ENCODE results near the gene HMGB4.

HMGB4 gene

GRCh38 chr1:33849211-33849610 is 14.7 kb upstream of the HMGB4 start:
- DNase-seq, result no peak

DNA sequence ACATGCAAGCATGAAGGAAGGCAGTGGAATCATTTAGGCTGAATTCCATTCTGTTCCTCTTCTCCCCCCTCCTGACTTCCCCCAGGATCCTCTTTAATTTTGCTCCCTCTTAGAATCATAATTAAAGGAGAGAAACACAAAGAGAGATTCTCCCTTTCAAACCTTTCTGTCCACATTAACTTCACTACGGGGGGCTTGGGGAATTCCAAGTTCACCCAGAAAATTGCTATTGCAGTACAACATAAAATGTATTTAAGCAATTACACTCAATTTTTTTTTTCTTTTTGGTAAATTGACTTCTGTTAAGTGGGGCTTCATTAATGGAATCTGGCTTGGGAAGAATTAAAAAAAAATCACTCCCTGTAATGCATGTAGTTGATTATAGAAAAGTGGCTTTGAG is 13.4 kb upstream of the HMGB4 start:
- no peak for DNase-seq

GRCh38 chr1:33852711-33853110 is 11.2 kb upstream of the HMGB4 start:
- no peak for DNase-seq

- no peak for DNase-seq
Measured at GRCh38 chr1:33853431-33853830, 10.4 kb upstream of the HMGB4 start.

DNA sequence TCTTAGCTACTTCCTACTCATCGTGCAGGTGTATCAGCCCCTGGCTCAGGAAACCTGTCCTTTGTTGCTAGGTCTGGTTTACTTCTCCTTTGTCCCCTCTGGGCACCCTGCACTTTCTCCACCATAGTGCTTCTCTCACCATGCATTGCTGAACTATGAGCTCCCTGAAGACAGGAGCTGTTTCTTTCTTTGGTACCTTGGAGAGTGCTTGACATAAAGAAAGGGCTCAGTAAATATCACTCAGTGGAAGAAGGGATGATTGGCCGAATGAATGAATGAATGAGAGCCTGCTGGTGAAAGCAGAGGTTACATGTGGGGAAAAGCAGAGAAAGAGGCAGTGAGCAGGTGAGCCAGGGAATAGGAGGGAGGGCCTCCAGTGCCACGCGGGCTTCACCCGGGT is 9.8 kb upstream of the HMGB4 start:
- DNase-seq, result no peak

GRCh38 chr1:33860671-33861070 is 3.2 kb upstream of the HMGB4 start:
- no peak for DNase-seq

DNA sequence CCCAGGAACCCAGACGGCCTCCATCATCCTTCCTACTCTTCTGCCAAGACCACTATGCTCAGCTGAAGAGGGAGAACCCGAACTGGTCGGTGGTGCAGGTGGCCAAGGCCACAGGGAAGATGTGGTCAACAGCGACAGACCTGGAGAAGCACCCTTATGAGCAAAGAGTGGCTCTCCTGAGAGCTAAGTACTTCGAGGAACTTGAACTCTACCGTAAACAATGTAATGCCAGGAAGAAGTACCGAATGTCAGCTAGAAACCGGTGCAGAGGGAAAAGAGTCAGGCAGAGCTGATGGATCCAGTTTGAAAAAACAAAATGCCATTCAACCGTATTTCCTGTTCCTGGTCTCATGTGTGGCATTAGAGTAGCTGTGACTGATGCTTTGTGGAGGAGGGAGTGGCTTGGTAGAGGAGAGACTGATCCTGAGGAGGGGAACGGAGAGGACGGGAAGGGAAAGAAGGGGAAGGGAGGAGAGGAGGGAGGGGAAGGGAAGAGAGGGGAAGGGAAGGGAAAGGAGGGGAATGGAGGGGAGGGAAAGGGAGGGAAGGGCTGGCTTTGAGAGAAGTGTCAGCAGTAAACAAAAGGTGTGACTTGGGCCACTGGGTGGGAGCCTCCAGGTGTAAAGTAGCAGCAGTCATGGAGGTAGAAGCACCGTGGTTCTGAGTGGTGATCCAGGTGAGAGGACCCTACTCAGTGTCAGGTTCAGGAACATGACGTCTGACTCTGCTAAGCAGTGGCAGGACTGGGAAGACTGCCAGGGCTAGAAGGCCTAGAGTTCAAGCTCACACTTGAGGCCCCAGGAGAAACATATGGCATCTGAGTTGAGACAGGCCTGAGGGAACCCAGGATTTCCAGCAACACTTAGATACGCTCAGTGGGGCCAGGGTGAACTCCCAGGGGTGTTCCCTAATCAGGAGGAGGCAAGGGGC is 846 bp downstream of the HMGB4 start:
- DNase-seq, result no peak

DNA sequence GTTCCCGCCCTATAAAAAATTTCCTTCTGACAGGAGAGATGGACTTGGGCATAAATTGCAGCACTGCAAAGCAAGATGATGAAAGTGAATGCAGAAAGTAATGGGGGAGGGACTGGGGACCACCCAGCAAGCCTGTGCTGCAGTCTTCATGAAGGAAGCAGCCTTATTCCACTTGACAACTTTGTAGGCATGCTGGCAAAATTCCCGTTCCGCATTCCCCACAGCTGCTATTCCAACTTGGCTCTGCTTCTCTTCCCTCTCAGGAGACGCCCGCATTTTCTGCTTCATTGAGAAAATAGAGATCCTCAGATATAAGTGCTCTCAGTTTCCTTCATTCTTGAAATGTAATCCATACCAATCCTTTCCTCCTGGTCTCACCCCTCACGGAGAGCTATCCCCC is 2.4 kb downstream of the HMGB4 start:
- no peak for DNase-seq

GRCh38 chr1:33867684-33868083 is 3.8 kb downstream of the HMGB4 start:
- no peak for DNase-seq

DNA sequence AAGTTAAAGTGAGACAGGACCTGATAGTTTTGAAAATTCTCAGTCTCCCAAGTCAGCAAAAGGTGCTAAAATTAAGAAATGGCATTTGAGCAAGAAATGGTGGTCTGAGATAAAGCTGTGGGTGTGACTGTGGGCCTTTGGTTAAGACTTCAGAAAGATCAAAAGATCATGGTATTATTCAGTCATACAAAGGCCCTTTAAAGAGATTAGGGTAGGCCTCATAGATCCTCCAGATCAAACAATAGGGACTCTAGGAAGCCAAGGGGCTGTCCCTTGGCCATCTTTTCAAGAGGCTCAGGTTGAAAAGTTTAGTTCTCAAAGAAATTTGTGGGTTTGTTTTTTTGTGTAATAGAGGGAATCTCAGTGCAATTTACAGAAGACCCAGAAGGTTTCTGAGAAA is 8.4 kb downstream of the HMGB4 start:
- DNase-seq, result no peak

GRCh38 chr1:33872683-33873082 is 8.8 kb downstream of the HMGB4 start:
- DNase-seq, result no peak

DNA sequence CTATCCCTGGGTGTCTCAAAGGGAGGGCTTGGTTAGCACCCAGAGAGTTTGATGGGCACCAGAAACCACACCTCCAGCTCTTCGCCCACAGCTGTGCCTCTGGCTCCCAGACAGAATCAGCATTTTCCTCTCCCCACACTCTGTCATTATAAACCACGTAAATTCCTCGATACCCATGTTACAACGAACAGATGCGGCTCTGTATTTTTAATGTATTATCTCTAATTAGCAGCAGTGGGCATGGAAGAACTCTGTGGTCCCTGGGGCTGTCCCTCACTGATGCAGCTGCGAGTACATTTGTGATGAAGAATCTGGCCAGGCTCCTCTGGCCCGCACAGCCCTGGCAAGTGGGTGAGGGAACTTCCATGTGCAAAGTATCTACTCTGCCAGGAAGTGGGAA is 10.8 kb downstream of the HMGB4 start:
- DNase-seq, result no peak

DNA sequence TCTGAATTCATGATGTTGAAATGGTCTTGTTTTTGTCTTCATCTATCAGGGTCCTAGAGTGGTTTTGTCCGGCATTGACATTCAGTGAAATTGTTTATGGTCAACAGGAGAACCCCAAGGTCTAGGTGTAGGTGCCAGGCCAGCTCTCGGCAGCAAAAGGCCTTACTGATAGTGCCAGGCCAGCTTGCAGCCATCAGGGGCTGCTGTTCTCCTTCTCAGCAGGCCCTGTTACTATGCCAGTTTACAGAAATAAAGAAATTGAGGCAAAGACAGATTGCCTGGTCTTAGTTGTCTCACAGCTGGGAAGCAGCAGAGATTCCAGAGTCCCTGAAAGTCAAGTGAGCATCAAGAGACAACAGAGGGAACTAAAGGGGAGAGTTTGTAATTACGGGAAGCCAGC is 12.0 kb downstream of the HMGB4 start:
- DNase-seq, result no peak

DNA sequence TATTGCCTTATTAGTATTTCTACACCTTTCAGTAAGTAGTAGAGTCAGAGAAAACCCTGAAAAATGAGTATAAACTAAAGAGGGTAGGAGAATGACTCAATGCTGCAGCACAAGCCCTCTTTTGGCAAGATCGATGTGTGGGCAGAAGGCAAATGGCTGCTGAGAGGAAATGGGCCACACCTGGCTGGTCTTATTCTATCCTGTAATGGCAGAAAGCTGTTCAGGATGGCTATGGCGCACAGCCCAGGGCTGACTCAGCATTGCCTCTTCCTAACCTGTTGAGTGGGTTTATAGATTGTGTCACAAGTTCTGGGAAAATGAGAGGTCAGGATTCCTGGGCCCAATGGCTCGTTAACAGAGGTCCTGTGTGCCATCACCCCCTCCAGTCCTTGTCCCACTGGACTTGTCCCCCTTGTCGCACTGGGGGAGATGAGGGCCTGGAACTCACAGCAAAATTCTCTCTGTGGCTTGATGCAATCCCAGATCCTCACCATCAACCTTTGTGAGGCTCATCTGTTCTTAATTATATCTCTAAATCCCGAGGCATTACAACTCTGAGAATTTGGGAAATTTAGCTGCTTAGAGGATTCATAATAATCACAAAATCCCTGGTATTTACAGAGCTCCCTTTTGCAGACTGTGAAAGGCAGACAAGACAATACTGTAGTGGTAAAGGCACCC is 13.2 kb downstream of the HMGB4 start:
- no peak for DNase-seq

- DNase-seq, result no peak
Measured at GRCh38 chr1:33878392-33878791, 14.5 kb downstream of the HMGB4 start.

DNA sequence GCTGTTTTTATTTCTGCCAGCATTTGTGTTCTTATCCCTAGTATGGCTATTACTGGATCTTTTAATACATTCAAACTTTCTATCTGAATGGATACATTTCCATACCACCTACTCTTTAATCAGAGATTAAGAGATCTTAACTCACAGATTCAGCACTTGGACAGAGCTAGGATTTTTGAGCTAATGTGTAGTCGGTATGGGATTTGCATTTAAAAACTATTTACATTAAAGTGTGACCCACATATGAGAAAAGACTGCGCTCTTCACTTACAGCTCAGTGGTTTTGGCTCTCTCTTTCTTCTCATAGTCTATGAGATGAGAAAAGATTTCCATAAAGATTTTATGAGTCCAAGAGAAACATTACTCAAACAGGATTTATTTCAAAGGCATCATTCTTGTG is 16.4 kb downstream of the HMGB4 start:
- DNase-seq, result no peak

DNA sequence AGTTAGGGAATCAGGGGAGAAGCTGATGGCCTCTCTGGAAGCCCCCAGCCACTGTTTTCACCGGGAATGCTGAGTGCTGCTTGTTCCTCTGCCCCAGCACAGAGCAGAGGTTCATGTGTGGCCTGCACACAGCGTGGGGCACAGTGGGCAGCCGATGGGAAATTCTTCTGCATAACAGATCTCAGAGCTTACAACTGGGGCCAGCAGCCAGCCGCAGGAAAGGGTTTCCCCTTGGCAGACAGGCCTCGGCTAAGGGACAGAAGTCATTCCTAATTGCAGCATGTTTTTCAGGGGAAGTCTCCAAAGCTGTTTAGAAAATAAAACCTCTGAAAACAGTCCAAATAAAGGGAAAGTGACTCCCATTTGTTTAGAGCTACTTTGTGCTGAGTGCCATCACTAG is 22.6 kb downstream of the HMGB4 start:
- no peak for DNase-seq

- DNase-seq, result no peak
Measured at GRCh38 chr1:33893147-33893830, 29.4 kb downstream of the HMGB4 start.

DNA sequence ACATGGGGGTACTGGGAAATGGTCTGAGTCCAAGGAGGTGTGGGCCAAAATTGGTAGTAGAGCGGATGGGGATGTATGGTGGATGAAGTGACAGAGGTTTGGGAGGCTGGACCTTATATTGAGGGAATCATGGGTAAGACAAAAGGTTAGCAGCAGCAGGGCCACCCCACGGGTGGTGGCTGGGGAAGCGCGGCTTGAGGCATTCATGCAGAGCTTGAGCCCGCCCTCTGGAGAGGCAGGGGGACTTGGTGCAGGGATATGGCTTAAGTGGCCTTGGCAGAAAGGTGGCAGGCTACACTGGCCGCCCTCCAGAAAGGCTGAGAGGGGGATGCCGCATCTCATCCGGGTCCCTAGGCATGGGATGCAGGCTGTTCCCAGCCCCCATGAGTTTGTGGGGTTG is 31.5 kb downstream of the HMGB4 start:
- no peak for DNase-seq

- no peak for DNase-seq
Measured at GRCh38 chr1:33895976-33896375, 32.1 kb downstream of the HMGB4 start.

- DNase-seq, result no peak
Measured at GRCh38 chr1:33897092-33897725, 33.3 kb downstream of the HMGB4 start.

- DNase-seq, result no peak
Measured at GRCh38 chr1:33898406-33898805, 34.5 kb downstream of the HMGB4 start.

DNA sequence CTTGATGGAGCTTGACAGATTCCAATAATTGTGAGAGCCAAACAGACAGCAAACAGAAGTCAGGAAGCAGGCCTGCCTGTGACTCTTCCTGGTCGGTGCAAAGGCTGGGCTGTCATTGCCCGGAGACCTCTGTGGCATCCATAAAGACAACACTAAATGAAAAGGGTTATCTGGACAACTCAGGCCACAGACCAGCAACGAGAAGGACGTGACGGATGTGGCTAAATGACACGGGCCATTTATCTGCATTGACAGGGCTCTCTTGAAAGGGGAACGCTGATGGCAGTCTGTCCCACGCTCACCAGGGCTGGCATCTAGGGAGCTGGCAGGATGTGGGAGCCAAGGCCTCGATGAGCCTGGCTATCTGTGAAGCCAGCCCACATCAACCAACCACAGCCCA is 35.0 kb downstream of the HMGB4 start:
- no peak for DNase-seq
